ENCODE data around the gene MRTO4.
"Not testable (repeated sequence)": the region's sequence is repeated elsewhere in the genome, so short reads cannot be mapped to it uniquely, and the experiment has no call there.

The MRTO4 gene

DNA sequence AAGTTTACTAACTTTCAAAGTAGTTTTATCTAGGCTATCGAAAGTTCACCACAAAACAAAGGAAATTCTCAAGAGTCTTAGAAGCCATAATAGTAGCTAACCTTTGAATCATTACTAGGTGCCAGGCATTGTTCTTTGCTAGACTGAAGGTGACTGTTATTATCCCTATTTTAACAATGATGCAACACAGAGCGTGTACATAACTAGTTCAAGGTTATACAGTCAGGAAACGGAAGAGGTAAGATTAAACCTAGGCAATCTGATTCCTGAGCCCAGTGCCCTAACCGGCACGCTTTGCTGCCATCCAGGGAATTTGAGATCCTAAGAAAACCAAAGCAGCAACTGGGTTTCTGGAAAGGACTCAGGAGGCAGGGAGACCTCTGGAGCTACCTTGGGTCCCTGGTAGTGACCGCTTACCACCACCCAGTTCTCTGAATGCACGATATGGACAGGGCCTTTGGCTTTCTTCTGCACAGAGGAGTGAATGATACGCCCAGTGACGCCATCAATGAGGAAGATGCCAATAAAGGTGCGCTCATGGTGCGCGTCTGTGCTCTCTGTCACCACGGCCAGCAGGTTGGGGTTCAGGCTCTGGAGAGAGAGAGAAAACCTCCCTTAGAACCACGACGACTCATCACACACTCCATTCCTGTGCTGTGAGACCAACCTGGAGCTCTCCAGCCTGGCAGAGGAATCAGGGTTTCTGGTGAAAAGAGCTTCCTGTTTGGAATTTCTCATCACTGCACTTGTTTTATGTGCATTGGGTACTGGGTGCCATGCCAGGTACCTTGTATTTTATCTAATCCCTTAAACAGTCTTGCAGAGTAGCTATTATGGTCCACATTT lies 28.4 kb upstream of the MRTO4 start:
- DNase-seq (ENCODE audit: low read depth) = no peak

DNA sequence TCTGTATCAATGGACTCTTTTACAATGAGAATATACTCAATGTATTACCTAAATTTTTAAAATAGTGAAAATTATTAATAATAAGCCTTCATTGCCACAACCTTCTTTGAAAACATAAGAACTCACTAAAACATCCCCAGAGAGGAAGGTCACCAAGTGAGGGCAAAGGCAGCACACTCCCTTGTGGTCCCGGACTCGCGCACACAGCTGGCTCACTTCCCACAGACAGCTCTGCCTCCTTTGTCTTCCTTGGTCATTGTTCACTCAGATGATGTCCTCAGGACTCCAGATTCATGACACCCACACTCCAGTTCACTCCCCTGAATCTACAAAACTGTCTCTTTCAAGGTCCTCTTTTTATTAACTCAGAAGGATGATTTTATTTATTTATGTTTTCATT lies 22.4 kb upstream of the MRTO4 start:
- DNase-seq (ENCODE audit: low read depth) = no peak

DNA sequence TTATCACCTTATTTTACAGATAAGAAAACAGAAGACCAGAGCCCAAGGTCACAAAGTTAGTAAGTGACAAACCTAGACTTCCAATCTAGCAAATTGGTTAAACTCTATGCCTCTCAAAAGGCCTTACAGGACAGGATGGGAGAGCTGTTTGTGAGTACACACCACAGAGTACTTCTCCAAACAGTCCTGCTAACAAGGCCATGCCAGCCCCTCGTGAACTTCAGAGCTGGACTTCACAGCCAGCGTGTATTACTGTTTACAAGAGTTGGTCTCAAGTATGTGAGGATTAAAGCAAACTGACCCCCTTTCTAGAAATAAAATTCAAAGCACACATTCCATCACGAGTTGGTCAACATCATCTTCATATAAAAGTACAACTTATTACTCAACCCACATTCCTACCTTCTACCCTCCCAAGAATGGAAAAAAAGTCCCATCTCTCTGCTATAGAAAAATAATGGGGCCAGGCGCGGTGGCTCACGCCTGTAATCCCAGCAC lies 21.7 kb upstream of the MRTO4 start:
- no peak for DNase-seq (ENCODE audit: low read depth)

DNA sequence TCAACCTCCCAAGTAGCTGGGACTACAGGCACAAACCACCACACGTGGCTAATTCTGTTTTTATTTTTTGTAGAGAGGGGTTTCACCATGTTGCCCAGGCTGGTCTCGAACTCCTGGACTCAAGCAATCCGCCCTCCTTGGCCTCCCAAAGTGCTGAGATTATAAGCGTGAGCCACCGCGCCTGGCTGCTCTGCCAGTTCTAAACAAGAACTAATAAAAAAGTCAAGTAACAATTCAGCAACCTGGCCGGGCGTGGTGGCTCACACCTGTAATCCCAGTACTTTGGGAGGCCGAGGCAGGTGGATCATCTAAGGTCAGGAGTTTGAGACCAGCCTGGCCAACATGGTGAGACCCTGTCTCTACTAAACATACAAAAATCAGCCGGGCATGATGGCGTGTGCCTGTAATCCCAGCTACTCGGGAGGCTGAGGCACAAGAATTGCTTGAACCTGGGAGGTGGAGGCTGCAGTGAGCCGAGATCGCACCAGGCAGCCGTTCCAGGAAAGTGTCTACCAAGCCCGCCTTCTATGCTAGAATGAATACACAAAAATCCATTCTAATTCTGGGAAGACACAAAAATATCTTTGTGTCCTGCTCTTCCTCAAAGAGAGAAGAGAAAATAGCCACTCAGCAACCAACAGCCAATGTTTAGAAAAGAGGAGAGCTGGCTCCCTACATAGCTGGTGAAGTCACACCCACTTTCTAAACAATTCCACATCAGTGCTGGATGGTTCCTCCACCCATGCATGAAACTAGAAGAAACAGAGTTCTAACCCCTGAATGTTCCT lies 19.7 kb upstream of the MRTO4 start:
- not testable (repeated sequence) for DNase-seq (ENCODE audit: low read depth)

DNA sequence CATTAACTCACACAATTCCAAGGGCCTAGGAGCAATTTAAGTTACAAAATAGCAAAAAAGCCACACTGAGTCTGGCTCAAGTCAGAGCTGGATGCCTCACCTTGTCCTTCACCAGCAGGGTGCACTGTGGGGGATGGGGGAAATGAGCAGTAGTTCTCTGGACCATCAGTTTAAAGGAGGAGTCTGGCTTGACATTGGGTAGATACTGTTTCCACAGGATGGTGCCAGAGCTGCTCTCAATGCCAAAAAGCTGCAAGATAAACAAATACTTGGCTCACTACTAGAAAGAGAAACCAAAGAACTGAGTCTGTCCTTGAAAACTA lies 19.1 kb upstream of the MRTO4 start:
- DNase-seq (ENCODE audit: low read depth) = no peak

DNA sequence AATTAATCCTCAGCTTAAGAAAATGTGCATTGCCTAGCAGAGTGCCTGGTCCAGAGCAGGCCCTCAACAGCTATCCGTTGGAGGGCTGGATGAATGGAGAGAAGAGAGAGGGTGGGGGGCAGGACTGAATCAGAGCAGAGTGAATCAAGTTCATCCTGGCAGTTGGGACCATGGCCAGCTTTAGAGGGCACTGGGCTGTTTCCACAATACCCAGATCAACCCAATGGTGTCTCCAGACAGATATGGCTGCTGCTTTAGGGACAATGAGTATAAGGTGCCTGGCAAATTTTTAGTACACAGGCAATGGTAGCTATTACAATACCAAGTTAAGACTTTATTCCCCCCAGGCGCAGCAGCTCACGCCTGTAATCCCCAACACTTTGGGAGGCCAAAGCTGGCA lies 17.4 kb upstream of the MRTO4 start:
- DNase-seq (ENCODE audit: low read depth) = no peak

DNA sequence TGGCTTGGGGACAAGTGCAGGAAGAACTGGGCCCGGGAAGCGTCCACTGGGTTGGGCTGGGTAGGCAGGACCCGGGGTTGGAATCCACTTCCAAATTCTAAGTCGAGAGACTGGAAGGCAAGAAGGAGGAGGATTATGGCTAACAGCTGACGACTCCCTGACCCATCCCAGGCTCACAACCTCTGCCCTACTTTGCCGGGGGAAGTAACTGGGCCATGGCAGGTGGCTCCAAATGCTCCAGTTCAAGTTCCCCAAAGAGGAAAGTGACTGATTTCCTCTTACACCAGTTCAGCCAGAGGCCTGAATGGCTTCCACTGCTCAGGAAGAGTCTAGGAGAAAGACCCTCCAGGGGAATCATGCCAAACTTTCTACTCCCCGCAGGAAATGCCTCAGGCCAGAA lies 11.7 kb upstream of the MRTO4 start:
- DNase-seq (ENCODE audit: low read depth) = no peak

DNA sequence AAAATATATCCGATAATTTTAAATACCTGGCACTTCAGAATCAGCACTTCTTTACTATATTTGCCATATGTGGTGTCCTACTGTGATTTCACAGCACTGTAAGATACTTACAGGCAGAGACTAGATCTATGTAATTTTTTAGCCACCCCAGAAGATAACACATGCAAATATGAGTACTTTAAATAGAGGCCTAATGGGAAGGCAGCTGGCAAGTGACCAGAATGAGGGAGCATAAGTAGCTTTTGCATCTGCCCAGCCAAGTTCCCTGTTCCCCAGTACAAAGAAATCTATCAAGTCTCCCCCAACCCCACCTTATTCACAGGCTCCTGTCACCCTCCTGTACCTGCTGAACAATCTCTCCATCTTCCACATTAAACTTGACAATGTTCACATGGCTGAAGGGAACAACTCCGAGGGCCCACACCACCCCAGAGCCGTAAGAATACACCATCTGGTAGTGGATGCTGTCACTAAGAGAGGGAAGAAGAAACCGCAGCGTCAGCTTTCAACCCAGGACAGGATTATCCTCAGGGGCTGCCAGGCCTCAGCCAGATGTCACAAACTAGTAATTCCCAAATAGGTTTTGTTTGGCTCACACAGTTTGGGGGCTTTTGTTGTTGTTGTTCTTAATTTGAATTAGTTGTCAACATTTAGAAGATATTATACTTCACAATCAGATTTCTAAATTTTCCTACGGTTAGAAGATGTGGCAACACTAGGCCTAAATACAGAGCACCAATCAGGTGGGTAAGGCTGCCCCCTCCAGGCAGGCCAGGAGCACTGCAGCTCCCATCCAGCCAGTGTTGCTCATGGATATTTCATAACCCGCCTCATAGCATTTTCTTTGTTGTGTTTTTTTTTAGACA lies 10.7 kb upstream of the MRTO4 start:
- peak; percentile 40 for DNase-seq (ENCODE audit: low read depth)

DNA sequence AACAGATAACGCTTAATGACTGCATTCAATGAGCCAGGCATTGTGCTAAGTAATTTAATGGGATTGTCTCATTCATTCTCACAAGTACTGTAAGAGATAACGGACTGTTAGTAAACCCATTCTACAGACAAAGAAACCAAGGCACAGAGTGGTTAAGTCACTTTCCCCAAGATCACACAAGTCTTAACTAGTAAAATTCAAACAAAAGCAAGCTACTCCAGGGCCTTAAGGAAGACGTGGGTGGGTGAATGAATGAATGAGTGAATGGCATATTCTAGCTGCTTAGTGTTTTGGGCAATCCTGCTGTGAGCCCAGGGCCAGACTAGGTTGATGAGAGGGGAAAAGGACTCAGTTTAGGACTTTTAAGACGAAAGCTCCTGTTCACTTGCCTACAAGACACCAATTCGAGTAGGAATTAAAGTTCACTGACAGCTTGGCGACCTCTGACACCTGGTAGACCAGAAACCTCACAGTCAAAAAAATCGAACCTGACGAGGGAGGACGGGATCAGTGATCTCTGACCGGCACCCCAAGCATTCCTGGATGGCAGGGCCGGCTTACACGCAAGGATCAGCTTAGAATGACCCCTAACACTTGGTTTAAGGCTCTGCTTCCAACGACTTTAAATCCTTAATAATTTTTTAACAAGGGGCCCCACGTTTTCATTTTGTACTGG lies 838 bp upstream of the MRTO4 start:
- no peak for DNase-seq (ENCODE audit: low read depth)

DNA sequence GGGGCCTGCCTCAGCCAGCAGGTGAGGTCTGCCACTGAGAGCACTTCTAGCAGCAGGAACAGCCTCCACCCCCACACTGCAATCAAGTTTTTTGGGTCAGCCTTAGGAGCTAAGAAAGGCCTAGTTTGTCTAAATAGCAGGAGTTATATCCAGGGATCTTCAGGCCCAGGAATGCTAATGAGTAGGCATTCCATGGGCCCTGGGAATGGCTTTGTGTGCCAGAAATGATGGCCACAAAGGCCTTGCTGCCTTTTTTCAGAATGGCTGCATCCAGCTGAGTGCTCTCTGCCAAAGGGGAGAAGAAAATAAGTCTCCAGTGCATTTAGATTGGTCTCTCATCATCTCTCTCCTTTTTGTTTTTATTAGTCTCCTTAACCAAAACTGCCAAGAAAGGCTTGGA lies 2.8 kb downstream of the MRTO4 start:
- DNase-seq (ENCODE audit: low read depth) = no peak

DNA sequence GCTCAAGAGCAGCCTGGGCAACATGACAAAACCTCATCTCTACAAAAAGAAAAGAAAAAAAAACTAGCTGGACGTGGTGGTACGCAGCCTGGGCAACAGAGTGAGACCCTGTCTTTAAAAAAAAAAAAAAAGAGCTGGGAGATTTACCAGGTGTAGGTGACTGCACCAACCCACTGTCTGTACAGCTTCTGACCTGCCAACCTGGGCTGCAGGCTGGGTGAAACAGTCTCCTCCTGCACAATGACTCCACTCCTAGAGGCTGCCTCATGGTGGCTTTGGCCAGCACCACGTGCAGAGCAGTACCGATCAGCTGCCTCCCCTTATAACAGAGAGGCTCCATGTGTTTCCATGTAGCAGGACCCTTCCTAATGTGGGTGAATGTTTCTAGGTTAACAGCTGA lies 3.7 kb downstream of the MRTO4 start:
- DNase-seq (ENCODE audit: low read depth) = no peak

DNA sequence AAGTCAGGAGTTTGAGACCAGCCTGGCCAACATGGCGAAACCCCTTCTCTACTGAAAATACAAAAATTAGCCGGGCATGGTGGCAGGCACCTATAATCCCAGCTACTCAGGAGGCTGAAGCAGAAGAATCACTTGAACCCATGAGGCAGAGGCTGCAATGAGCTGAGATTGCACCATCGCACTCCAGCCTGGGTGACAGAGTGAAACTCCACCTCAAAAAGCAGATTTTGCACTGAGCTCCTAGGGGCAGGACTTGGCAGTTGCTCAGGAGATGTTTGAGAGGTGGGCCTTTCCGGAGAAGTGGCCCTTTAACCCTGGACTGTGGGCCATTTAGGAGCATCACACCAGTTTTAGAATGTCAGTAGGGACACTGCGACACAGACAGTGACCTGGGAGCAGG lies 4.7 kb downstream of the MRTO4 start:
- DNase-seq (ENCODE audit: low read depth) = not testable (repeated sequence)

DNA sequence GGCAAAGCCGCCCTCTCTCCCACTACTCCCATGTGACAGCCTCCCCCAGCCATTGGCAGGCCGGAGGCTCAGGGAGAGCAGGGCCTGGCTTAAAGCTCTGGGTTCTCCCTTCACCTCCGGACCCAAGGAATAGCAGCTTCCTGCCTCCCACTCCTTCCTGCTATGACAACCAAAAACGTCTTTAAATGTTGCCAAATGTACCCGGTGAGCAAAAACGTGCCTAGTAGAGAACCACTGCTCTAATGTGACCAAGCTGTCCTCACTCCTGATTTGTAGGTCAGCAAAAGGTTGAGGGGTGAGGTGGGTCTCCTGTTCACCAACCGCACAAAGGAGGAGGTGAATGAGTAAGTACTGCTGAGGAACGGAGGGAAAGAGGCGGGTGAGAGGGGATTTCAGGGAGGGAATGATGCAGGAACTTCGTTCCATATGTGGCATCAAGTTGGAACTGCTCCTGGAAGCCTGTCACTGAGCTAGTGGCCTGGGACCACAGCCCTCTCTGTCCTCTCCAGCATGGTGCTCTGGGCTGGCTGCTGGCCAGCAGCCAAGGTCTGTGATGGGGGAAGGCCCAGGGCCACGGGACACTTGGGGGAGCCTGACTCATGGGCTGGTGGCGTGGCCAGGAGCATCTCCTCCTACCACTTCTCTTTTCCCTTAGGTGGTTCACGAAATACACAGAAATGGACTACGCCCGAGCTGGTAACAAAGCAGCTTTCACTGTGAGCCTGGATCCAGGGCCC lies 5.7 kb downstream of the MRTO4 start:
- no peak for DNase-seq (ENCODE audit: low read depth)

DNA sequence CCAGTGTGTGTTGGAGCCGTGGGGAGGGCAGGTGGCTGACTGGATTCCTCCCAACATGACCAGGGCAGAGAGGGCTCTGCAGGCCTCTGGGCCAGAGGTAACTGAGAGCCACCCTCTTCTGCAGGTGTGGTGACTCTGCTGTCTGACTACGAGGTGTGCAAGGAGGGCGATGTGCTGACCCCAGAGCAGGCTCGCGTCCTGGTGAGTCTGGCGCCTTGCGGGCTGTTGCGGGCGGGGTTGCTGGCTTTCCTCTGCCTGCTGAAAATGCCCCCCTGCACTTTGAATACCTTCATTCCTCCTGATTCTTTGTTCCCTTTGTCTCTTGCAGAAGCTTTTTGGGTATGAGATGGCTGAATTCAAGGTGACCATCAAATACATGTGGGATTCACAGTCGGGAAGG lies 6.7 kb downstream of the MRTO4 start:
- DNase-seq (ENCODE audit: low read depth) = no peak

DNA sequence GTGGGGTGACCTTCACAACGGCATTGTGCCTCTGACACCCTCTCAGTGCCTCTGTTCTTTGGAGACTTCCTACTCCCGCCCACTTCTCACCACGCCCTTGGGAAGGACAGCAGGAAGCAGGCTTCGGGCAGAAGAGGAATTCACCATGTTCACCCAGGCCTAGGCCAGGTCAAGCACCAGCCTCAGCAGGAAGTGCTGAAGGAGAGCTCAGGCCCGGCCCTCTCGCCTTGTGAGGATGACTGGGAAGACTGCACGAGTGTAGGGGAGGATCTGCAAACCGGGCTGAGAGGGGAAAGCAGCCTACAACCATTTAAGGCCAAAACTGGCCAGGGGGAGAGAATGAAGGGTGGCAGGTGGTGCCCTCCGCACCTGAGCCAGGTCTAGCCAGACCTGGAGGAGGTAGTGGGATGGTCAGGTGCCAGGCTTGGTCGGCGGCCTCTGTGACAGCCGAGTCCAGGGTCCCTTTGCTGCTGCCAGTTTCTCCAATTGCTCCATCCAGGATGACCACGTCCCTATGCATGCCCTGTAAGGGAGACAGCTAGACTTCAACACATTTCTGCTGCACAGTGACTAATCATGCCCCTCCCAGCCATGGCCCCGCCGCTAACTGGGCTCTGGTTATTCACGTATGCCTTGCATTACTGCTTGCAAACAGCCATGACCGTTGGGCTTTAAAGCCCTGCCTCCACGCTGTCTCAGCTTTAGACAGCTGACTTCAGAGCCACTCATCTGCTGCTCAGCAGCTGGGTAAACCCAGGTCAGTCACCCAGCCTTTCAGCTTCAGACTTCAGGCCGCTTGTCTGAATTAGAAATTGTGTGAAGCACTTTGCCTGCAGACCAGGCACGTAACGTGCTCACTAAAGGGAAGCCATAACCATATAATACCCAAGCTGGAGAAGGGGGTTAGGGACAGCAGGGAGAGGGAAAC lies 8.9 kb downstream of the MRTO4 start:
- no peak for DNase-seq (ENCODE audit: low read depth)

DNA sequence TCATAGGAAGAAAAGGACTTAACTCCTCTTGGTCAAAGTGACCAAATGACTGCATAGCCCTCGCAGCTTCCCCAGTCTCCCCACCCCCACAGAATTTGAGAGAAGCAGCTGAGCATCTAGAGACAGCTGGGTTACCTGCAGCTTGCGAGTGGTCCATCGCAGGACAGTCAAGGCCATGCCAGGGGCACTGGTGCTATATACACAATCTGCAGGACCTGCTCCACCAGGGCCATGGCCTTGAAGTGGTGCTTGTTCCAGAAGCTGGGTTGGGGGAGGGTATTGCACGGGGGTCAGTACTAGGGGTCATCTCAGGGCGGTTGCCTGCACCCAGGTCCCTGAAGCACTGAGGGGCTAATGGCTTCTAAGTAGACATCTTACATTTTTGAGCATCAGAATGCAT lies 10.4 kb downstream of the MRTO4 start:
- DNase-seq (ENCODE audit: low read depth) = no peak

DNA sequence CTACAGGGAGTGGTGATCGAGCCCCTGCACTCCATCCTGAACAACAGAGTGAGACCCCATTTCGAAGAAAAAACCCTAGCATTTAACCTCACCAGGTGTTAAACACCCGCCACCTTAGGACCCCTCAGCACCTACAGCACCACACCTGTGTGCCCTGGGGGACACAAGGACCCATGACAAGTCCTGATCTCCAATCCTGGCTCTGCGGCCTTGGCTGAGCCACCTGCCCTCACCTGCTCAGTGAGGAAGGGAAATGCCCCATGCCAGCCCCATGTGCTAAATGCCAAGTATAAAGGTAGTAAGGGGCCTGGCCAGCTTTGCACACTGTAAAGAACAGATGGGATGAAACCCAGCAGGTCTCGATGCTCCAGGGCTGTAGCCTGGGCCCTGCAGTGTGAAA lies 11.1 kb downstream of the MRTO4 start:
- DNase-seq (ENCODE audit: low read depth) = no peak

DNA sequence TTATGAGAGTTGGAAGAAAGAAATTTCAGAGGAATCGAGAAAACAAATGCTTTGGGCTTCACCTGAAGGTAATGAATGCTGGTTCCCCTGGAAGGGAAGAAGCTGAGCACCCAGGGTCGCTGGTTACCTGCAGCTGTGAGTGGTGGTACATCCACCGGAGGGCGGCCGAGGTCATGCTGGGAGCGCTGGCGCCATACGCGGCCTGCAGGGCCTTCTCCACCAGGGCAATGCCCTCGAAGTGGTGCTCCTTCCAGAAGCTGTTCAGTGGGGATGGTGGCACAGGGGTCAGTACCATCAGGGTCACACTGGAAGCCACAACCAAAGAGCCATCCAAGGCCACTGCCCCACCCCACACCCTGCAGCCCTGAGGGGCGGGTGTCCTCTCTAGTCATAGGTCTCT lies 16.8 kb downstream of the MRTO4 start:
- DNase-seq (ENCODE audit: low read depth) = no peak

DNA sequence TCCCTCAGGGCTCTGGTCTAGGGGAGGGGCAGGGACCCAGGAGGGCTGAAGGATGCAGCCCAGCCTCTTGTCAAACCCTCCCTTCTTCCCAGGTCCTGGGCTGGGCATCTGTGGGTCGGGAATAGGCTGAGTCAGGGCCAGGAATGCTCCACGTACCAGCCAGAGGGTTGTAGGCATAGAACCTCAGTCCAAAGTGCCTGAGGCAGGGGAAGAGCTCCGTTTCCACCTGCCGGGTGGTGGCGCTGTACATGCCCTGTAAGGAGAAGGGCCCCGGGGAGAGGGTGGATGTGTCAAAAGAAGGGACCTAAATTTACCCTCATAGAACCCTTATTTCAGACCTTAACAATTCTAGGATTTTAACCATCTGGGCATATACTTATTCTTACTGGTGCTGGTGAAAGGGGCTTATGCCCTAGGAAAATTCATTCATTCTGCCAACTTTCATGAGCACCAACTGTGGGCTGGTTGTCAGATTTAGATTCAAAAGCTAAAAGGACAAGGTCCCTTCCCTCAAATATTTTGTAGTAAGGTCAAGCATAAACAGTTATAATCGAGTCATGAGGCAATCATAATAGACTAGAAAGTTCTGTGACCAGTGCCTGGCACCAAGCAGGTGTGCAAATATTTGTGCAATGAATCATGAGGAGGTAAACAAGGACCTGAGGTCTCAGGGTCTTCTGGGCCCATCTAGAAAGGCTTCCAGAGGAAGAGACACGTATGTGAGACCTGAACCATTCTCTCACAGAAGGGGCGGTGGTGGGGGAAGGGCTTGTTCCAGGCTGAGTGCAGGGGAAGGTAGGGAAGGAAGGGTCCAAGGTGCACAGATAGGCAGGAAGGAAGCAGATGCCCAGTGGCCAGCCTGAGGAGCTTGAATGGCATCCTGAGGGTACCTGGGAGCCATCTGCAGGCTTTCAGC lies 18.1 kb downstream of the MRTO4 start:
- DNase-seq (ENCODE audit: low read depth) = not testable (repeated sequence)

All from stimulated activated CD8-positive, alpha-beta memory T cell treated with anti-CD3 and anti-CD28 coated beads, Interleukin-7, amount 100 ng/mL, for 24 hours (primary cell).